DMS 273 (cell line): Measurements from ENCODE around the gene NALCN.
A peak's percentile ranks its signal among the peaks of the same experiment; 100 is the strongest.

Experiments used
- DNase-seq: peaks from one replicate; lab custom pipeline; 2025; ENCODE audit not compliant: unreplicated experiment; lab: John Stamatoyannopoulos, UW

The NALCN gene

GRCh38 chr13:101291646-101292515 lies 124.4 kb downstream of the NALCN start:
- DNase-seq: no peak

DNA sequence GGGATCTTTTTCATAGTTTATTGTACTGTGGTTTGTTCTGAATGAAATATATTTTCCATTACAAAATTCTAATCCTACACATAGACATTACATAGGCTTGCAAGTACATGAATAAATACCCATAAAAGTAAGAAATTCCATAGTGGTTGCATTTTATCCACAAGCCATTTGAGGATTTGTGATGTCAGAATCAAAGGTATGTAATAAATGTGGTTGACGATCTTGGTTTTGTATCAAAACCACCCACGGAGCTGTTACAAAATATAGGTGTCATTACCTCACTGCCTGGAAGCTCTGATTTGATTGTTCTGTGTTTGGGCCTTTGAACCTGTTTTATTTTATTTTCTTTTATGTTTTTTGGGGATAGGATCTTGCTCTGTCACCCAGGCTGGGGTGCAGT lies 125.1 kb downstream of the NALCN start:
- DNase-seq: no peak

DNA sequence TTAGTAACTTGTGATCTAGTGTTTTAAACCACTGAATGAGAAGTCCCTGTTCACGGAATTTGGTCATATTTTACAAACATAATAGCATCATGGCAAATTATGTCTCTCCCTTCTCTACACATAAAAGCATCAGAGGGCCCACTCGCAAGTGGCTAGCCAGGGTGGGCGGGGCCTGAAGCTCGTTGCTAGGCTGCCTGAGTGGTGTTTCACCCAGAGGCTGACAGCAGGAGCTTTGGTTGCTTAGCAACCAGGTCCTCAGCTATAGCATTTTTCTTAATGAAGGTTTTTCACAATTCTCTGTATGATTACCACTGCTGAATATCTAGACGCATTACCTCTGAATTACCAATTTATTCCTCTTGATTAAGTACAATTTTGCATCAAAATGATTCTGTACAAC lies 126.5 kb downstream of the NALCN start:
- DNase-seq: peak; percentile 33

DNA sequence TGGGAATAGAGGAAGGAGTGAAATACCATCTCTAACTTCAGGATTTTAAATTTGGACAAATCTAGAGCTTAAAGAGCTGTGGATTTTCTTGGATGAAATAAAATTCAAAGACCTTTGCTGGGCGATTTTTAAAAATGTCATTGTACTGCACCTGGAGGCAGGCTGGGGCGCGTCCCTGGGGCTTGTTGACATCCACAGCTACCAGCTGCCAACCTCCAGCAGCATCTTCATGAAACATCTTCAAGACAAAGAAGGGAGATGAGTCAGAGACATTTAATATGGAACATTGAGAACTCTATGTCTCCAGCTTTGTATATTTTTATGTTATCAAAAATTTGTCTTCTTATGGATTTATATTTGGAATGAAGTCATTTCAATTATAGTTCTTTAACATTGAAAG lies 132.5 kb downstream of the NALCN start:
- no peak for DNase-seq

- DNase-seq: no peak
Measured at GRCh38 chr13:101272886-101273285, 143.4 kb downstream of the NALCN start.

- no peak for DNase-seq
Measured at GRCh38 chr13:101271681-101272245, 144.5 kb downstream of the NALCN start.

- no peak for DNase-seq
Measured at GRCh38 chr13:101267656-101268055, 148.7 kb downstream of the NALCN start.

- no peak for DNase-seq
Measured at GRCh38 chr13:101265934-101266333, 150.4 kb downstream of the NALCN start.

GRCh38 chr13:101264931-101265330 lies 151.4 kb downstream of the NALCN start:
- DNase-seq: no peak

DNA sequence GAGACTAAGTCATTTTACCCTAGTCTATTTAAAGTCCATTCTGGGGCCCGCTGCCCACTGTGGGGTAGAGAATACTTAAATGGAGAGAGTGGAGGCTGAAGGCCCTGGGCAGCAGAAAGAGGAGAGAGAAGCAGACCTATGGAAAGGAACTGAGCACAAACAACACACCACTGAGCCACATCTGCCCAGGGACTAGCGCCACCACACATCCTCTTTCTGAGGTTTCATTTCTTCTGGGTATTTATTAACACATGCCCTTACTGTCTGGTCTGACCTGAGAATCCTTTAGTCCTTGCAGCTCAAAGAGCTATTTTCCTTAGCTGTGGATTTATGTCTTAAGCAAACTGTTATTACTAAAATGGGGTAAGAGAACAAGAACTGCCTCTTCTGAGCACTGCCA lies 154.0 kb downstream of the NALCN start:
- no peak for DNase-seq

- no peak for DNase-seq
Measured at GRCh38 chr13:101258509-101258908, 157.8 kb downstream of the NALCN start.

GRCh38 chr13:101258071-101258470 lies 158.2 kb downstream of the NALCN start:
- no peak for DNase-seq

- DNase-seq: no peak
Measured at GRCh38 chr13:101248739-101249514, 167.4 kb downstream of the NALCN start.

GRCh38 chr13:101242720-101243119 lies 173.6 kb downstream of the NALCN start:
- DNase-seq: no peak

DNA sequence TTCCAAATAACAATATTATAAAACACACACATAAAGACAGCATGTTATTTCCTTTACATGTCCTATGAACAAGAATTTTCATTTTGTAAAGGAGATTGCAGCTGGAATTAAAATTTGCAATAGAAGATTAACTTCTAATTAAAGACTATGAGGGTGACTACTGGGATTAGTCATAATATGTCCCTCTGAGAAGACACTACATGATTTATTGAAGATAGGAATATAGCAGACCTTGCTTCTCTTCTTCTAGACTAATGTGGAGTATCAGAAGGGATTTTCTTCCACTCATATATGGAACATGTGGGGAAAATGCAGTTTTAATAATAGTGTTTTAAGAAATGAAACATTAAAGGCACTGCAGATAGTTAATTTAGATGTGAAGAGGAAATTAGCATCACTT lies 177.8 kb downstream of the NALCN start:
- DNase-seq: no peak

- DNase-seq: no peak
Measured at GRCh38 chr13:101231751-101232428, 184.4 kb downstream of the NALCN start.

DNA sequence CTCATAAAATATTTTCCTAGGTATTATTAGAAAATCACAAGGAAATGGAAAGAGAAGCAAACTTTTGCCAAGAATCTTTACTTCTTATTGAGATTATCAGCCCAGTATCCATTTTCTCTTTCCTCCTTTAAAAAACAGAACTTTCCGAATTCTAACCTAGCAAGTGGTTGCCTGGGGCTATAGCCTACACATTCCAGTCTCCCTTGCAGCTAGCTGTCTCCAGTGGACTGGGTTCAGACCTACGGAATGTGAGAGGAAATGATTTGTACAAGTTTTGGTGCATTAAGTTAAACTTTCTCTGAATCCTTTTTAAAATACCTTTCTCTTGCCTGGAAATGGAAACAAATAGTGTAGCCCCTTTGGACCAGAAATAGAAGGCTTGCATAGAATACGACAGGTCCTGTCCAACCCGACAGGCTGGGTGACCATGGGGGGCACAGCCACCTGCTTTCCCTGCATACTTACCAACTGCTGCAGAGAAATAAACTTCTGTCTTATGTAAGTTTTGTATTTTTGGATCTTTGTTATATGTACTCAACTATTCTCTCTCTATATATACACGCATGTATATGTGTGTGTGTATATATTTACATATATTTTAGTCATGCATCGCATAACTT lies 185.9 kb downstream of the NALCN start:
- no peak for DNase-seq

DNA sequence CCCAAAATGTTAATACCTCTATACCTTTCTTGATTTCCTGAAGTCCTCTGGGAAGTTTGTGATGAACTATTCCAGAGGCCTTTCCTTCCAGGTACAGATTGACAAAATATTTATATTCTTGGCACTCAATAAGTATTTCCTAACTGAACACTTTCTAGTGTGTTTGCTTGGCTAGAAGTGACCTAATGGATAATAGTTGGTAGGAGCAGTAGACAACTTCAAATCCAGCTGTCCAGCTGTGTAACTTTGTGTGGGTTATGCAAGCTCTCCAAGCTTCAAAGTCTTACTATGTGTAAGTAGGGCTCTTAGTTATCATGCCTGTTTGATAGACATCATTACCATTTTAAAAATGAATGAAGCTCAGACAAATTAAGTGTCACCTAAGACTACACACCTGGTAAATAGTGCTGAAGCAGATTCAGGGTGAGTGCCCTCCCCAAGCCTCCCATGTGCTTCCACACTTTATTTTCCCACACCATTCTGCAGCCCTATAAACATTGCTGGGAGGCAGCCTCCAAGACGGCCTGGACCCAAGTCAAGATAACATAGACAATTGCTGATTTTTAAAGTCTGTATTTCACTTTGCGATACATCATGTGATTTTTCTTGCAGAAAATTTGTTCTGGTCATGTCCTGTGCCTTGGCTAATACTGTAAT lies 196.6 kb downstream of the NALCN start:
- no peak for DNase-seq

DNA sequence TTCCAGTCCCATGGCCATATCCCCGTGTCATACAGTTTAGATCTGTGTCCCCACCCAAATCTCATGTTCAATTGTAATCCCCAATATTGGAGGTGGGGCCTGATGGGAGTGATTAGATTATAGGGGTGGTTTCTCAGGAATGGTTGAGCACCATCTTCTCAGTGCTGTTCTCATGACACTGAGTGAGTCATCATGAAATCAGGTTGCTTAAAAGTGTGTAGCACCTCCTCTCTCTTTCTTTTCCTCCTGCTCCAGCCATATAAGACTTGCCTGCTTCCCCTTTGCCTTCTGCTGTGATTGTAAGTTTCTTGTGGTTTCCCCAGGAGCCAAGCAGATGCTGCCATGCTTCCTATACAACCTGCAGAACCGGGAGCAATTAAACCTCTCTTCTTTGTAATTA lies 197.8 kb downstream of the NALCN start:
- no peak for DNase-seq

DNA sequence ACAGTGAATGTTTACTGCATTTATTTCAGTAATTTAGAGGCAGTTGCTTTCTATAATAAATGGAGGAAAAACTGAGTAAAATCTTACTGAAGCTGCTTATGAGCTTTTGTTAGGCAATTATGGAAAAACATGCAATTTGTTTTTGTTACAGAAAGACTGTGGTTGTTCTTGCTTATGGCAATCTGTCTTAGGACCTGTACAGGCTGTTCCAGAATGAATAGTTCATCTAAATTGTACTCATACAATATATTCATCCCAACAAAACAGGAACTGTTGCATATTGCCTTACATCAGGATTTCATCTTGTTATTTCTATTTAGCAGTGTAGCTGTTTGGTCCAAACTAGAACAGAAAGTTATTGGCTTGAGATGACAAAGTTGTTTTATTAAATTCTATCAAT lies 199.2 kb downstream of the NALCN start:
- DNase-seq: no peak
